H9 (cell line): ENCODE data around the gene GLOD4. TPM values are rescaled to one million over a fixed set of nuclear protein-coding genes. Genes with fewer than 3 reads are reported as not detected.
"Not testable (repeated sequence)": the region's sequence is repeated elsewhere in the genome, so short reads cannot be mapped to it uniquely, and the experiment has no call there.

Source experiments
- DNase-seq: peaks from one replicate; pipeline ENCODE4 v3.0.0-alpha.2; 2017
- H2AFZ ChIP-seq: one replicate; pipeline ENCODE4 v1.6.1; 2013; ENCODE audit warnings: mild to moderate bottlenecking, low read length, control low read depth, moderate library complexity
- H2AK5ac ChIP-seq: 2 replicates; pipeline ENCODE4 v1.6.1; 2013; ENCODE audit warnings: low read length, control low read depth, mixed read lengths; ENCODE audit not compliant: insufficient read length
- H2BK120ac ChIP-seq: one replicate; pipeline ENCODE4 v1.6.1; 2013; ENCODE audit warnings: low read depth, mild to moderate bottlenecking, low read length, control low read depth, inconsistent platforms; ENCODE audit not compliant: poor library complexity, severe bottlenecking
- H2BK12ac ChIP-seq: 2 replicates; pipeline ENCODE4 v1.6.1; 2013; ENCODE audit warnings: low read length, control low read depth, mixed read lengths, low read depth; ENCODE audit not compliant: insufficient read length
- H2BK15ac ChIP-seq: 2 replicates; pipeline ENCODE4 v1.6.1; 2013; ENCODE audit warnings: low read depth, low read length, control low read depth
- H2BK20ac ChIP-seq: one replicate; pipeline ENCODE4 v1.6.1; 2013; ENCODE audit warnings: low read depth, mild to moderate bottlenecking, low read length, control low read depth, inconsistent platforms; ENCODE audit not compliant: poor library complexity, severe bottlenecking
- H2BK5ac ChIP-seq: 2 replicates; pipeline ENCODE4 v1.6.1; 2013; ENCODE audit warnings: low read length, control low read depth, mixed read lengths; ENCODE audit not compliant: insufficient read length
- H3K14ac ChIP-seq: 2 replicates; pipeline ENCODE4 v1.6.1; 2013; ENCODE audit warnings: low read length, control low read depth; ENCODE audit not compliant: insufficient read depth
- H3K18ac ChIP-seq: 2 replicates; pipeline ENCODE4 v1.6.1; 2013; ENCODE audit warnings: low read depth, mild to moderate bottlenecking, mixed read lengths, low read length, control low read depth; ENCODE audit not compliant: insufficient read length
- H3K23ac ChIP-seq: 2 replicates; pipeline ENCODE4 v1.6.1; 2013; ENCODE audit warnings: low read length, control low read depth, mixed read lengths, low read depth; ENCODE audit not compliant: insufficient read length
- H3K23me2 ChIP-seq: 2 replicates; pipeline ENCODE4 v1.6.1; 2013; ENCODE audit warnings: low read depth, mild to moderate bottlenecking, mixed read lengths, low read length, control low read depth; ENCODE audit not compliant: insufficient read length, poor library complexity, severe bottlenecking
- H3K27ac ChIP-seq: 2 replicates; pipeline ENCODE4 v1.5.1; 2013; ENCODE audit warnings: low read length, control low read depth, mixed read lengths, low read depth; ENCODE audit not compliant: insufficient read length
- H3K27me3 ChIP-seq: 2 replicates; pipeline ENCODE4 v1.6.1; 2013; ENCODE audit warnings: low read length, control low read depth, inconsistent platforms; ENCODE audit not compliant: insufficient read depth
- H3K4ac ChIP-seq: 2 replicates; pipeline ENCODE4 v1.6.1; 2013; ENCODE audit warnings: low read depth, mild to moderate bottlenecking, control low read depth, inconsistent platforms, low read length, moderate library complexity
- H3K4me1 ChIP-seq: 2 replicates; pipeline ENCODE4 v1.6.1; 2013; ENCODE audit warnings: low read length, control low read depth, inconsistent platforms; ENCODE audit not compliant: insufficient read depth
- H3K4me2 ChIP-seq: 2 replicates; pipeline ENCODE4 v1.6.1; 2013; ENCODE audit warnings: low read length, control low read depth, mixed read lengths; ENCODE audit not compliant: insufficient read length, insufficient read depth
- H3K56ac ChIP-seq: 2 replicates; pipeline ENCODE4 v1.6.1; 2013; ENCODE audit warnings: low read depth, mild to moderate bottlenecking, mixed read lengths, low read length, control low read depth; ENCODE audit not compliant: insufficient read length
- H3K79me1 ChIP-seq: 2 replicates; pipeline ENCODE4 v1.6.1; 2013; ENCODE audit warnings: low read depth, mild to moderate bottlenecking, moderate library complexity, low read length, control low read depth, inconsistent platforms; ENCODE audit not compliant: insufficient read depth, poor library complexity, severe bottlenecking
- H3K79me2 ChIP-seq: 2 replicates; pipeline ENCODE4 v1.6.1; 2013; ENCODE audit warnings: low read length, control low read depth, inconsistent platforms; ENCODE audit not compliant: insufficient read depth
- H3K9ac ChIP-seq: 2 replicates; pipeline ENCODE4 v1.6.1; 2013; ENCODE audit warnings: low read length, control low read depth, mixed read lengths; ENCODE audit not compliant: insufficient read length; ENCODE audit errors: extremely low read depth
- H3K9me3 ChIP-seq: one replicate; pipeline ENCODE4 v1.6.1; 2013; ENCODE audit warnings: low read depth, low read length, inconsistent platforms; ENCODE audit not compliant: control insufficient read depth
- H3T11ph ChIP-seq: one replicate; pipeline ENCODE4 v1.6.1; 2013; ENCODE audit warnings: mild to moderate bottlenecking, low read length, control low read depth, inconsistent platforms
- H4K20me1 ChIP-seq: one replicate; pipeline ENCODE4 v1.6.1; 2013; ENCODE audit not compliant: control insufficient read depth, insufficient read length, insufficient read depth
- H4K5ac ChIP-seq: 2 replicates; pipeline ENCODE4 v1.6.1; 2013; ENCODE audit warnings: low read depth, mild to moderate bottlenecking, mixed read lengths, low read length, control low read depth; ENCODE audit not compliant: insufficient read length
- H4K8ac ChIP-seq: replicated peaks from 2 replicates; pipeline ENCODE4 v1.6.1; 2013; ENCODE audit warnings: low read length, control low read depth, mixed read lengths, low read depth; ENCODE audit not compliant: insufficient read length
- H4K91ac ChIP-seq: 2 replicates; pipeline ENCODE4 v1.6.1; 2013; ENCODE audit warnings: low read depth, mild to moderate bottlenecking, moderate library complexity, mixed read lengths, low read length, control low read depth; ENCODE audit not compliant: insufficient read length
- H3K27ac Mint-ChIP-seq, 3 experiments: 2 replicates in 2 of 3; 3 replicates in 1 of 3; pipeline ENCODE4 v1.8.0; 2020 to 2021; ENCODE audit warnings: mixed read lengths in 3 of 3, mild to moderate bottlenecking in 1 of 3, moderate library complexity in 1 of 3
- H3K27me3 Mint-ChIP-seq: 2 replicates; pipeline ENCODE4 v1.8.0; 2021; ENCODE audit warnings: low read depth, mild to moderate bottlenecking, moderate library complexity, mixed read lengths
- H3K36me3 Mint-ChIP-seq, 3 experiments: 2 replicates in 2 of 3; 3 replicates in 1 of 3; pipeline ENCODE4 v1.8.0; 2020 to 2021; ENCODE audit warnings: low read depth in 3 of 3, mixed read lengths in 3 of 3; ENCODE audit not compliant: insufficient read depth in 1 of 3
- H3K4me1 Mint-ChIP-seq, 2 experiments: 2 replicates each; pipeline ENCODE4 v1.8.0; 2020; ENCODE audit warnings: mixed read lengths in 2 of 2
- H3K4me3 Mint-ChIP-seq, 2 experiments: 2 replicates in 1 of 2; 3 replicates in 1 of 2; pipeline ENCODE4 v1.8.0; 2020 to 2021; ENCODE audit warnings: mild to moderate bottlenecking in 2 of 2, mixed read lengths in 2 of 2, moderate library complexity in 1 of 2
- H3K9me3 Mint-ChIP-seq, 2 experiments: 2 replicates in 1 of 2; 3 replicates in 1 of 2; pipeline ENCODE4 v1.8.0; 2020; ENCODE audit warnings: mild to moderate bottlenecking in 2 of 2, mixed read lengths in 2 of 2, moderate library complexity in 1 of 2
- WGBS: extraction: QIAGEN DNeasy Blood & Tissue Kit; methylation state at CpG from one replicate; pipeline ENCODE4 v1.1.7; 2013; ENCODE audit warnings: missing lambda C conversion rate, low lambda C conversion rate, mixed read lengths; ENCODE audit not compliant: insufficient read length; ENCODE audit errors: extremely low coverage; 5-methylcytosine and 5-hydroxymethylcytosine counted together
- total RNA-seq: library from RNA; stranded (reverse); gene quantifications from 2 replicates; pipeline ENCODE4 v1.2.1, GENCODE V29; 2021

Gene GLOD4
- total RNA-seq, 1 experiment from 2014 or later, result 106 TPM

DNA sequence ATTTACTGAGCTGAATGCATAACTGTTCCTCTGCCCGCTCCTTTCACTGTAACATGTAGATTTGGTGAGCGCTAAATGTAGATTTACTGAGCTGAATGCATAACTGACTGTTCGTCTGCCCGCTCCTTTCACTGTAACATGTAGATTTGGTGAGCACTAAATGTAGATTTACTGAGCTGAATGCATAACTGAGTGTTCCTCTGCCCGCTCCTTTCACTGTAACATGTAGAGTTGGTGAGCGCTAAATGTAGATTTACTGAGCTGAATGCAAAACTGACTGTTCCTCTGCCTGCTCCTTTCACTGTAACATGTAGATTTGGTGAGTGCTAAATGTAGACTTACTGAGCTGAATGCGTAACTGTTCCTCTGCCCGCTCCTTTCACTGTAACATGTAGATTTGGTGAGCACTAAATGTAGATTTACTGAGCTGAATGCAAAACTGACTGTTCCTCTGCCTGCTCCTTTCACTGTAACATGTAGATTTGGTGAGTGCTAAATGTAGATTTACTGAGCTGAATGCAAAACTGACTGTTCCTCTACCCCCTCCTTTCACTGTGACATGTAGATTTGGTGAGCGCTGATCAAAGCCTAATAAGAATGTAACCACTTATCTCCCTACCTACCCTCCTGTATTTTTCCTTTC, 26.6 kb downstream of the GLOD4 start:
- not testable (repeated sequence) for H2BK5ac ChIP-seq
- peak overlapping the region; percentile 32 to 86 (median 50); a peak in 5 of 7 replicates for H3K27ac Mint-ChIP-seq
- peaks cover 23 to 49% (median 46%) of the 10 kb centered on the region in 3 experiments for H3K36me3 Mint-ChIP-seq

More for the DNA sequence above, 26.6 kb downstream of the GLOD4 start:
- H2AK5ac ChIP-seq, H2BK12ac ChIP-seq, DNase-seq, H2BK120ac ChIP-seq, H3K4ac ChIP-seq, H2BK20ac ChIP-seq, H2BK15ac ChIP-seq, H2AFZ ChIP-seq, H4K8ac ChIP-seq, H3K9ac ChIP-seq, H3K27ac ChIP-seq, H3K56ac ChIP-seq, H3K27me3 Mint-ChIP-seq, H3K23ac ChIP-seq, H4K20me1 ChIP-seq, H3K4me2 ChIP-seq, H3T11ph ChIP-seq, H3K27me3 ChIP-seq, H4K5ac ChIP-seq, H3K18ac ChIP-seq, H3K79me2 ChIP-seq, H3K4me3 Mint-ChIP-seq, H4K91ac ChIP-seq, H3K14ac ChIP-seq, H3K4me1 ChIP-seq, H3K9me3 ChIP-seq, H3K79me1 ChIP-seq, H3K9me3 Mint-ChIP-seq, H3K23me2 ChIP-seq: not testable (repeated sequence)
- peaks cover 29 to 32% of the 10 kb centered on the region in 2 experiments for H3K4me1 Mint-ChIP-seq
- WGBS, result no CpG with 5 or more reads among the region's 9 CpGs
